NOMO-1 treated with DMSO at 0.1 percent for 48 hours (cell line): ENCODE results near the gene CNTNAP2.

Experiments used
- DNase-seq: peaks from one replicate; lab custom pipeline; 2025; ENCODE audit not compliant: unreplicated experiment; lab: John Stamatoyannopoulos, UW

The CNTNAP2 gene

GRCh38 chr7:148108381-148108780, 1991.8 kb downstream of the CNTNAP2 start:
- no peak for DNase-seq

GRCh38 chr7:148110097-148110868, 1993.7 kb downstream of the CNTNAP2 start:
- DNase-seq, result no peak

GRCh38 chr7:148114804-148115203, 1998.2 kb downstream of the CNTNAP2 start:
- DNase-seq, result no peak

- DNase-seq, result no peak
These were observed 1998.7 kb downstream of the CNTNAP2 start for GRCh38 chr7:148115308-148115707.

GRCh38 chr7:148116195-148116594, 1999.6 kb downstream of the CNTNAP2 start:
- DNase-seq, result peak; percentile 22

GRCh38 chr7:148116829-148117403, 2000.3 kb downstream of the CNTNAP2 start:
- DNase-seq, result no peak

GRCh38 chr7:148118371-148118770, 2001.8 kb downstream of the CNTNAP2 start:
- DNase-seq, result no peak

GRCh38 chr7:148121401-148121800, 2004.8 kb downstream of the CNTNAP2 start:
- no peak for DNase-seq

DNA sequence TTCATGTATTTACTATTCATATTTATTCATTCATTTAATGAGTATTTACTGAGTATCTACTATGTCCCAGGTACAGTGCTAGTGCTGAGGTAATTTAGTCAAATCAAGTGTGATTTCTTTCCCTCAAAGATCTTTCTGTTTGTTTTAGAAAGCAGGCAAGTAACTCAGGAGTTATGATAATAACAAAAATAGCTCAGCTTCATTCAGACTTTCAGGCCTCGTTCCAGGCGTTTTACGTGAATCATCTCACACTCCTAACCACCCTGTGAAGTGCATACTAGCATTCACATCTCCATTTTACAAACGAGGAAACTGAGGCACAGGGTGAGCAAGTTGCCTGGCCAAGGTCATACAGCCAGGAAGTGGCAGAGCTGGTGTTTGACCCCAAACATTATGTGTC, 2005.2 kb downstream of the CNTNAP2 start:
- no peak for DNase-seq

DNA sequence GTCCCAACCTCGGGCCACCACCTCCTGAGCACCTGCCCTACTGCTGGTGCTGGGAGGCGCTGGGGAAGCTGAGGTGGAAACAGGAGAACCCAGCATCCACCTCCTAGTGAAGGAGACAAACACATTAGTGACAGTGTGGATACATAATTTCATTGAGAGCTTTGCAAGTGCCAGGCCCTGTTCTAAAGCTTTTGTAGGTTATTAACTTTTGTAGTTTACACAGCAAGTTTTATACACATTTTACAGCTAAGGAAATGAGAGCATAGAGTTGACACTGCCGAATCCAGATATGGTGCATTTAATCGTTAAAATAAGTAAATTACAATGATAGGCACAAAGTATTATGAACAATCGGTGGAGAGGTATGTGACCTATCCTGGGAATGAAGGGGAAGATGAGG, 2007.9 kb downstream of the CNTNAP2 start:
- DNase-seq, result no peak

DNA sequence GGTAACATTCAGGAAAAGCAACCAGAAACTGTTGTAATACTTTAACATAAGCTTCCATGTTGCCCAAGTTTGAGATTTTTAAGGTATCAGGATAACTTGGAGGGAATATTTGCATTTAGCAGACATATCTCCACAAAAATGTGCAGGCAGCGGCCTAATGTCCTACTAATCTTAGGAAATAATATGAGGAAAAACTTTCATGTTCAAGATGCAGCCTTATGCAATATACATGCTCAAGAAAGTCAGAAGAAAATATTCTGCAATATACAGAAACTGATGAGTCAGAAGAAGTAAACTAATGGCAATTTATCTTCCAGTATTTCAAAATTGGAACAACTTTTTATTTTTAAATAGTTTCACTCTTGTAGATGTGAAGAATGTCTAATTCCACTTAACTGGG, 2010.8 kb downstream of the CNTNAP2 start:
- no peak for DNase-seq

GRCh38 chr7:148129023-148129422, 2012.4 kb downstream of the CNTNAP2 start:
- DNase-seq, result no peak

DNA sequence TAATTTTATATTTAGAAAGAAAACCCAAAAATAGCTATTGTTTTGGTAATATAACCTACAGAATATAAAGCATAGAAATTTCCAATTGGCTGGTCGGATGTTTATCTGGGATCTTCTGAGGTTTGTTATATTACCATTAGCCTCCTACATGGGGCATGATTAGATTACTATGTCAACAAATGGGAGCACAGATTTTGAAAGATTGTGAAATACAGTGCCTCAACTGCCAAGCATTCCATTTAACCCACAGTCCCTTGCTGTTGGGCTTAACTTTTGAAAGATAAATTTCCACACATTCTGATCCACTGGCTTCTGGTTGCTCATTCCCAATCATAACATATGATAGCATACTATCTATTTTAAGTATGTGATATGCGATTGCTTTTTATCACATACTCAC, 2018.5 kb downstream of the CNTNAP2 start:
- no peak for DNase-seq

- DNase-seq, result no peak
These were observed 2019.4 kb downstream of the CNTNAP2 start for GRCh38 chr7:148135997-148136396.

GRCh38 chr7:148142660-148143248, 2026.2 kb downstream of the CNTNAP2 start:
- DNase-seq, result peak; percentile 11

DNA sequence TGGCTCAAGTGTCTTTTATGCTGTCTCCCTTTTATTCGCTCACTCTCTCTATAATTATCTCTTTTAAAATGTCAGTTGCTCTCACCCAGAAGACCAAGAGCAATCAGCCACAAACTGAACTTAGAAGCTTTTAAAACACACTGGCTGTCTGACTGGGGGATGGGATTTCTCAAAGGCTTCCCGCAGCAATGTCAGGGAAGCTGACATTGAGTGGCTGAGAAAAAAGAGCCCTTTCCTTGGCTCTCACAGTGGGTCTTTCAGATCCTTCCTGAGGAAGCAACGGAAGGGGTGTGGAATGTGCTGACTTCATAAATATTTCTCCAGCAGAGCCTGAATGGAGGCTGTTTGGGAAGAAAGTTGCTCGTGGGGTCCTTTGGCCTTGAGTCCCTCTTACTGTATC, 2028.2 kb downstream of the CNTNAP2 start:
- DNase-seq, result no peak

GRCh38 chr7:148146346-148146745, 2029.7 kb downstream of the CNTNAP2 start:
- no peak for DNase-seq

DNA sequence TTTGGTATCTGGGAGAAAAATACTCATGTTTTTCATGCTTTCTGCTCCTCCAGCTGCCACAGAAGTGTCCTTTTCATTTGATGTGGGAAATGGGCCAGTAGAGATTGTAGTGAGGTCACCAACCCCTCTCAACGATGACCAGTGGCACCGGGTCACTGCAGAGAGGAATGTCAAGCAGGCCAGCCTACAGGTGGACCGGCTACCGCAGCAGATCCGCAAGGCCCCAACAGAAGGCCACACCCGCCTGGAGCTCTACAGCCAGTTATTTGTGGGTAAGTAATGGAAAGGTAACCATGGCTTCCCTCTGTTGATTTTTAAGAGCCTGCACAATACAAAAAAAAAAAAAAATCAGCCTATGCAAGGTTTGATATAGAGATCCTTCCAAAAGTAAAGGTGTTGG, 2030.8 kb downstream of the CNTNAP2 start:
- no peak for DNase-seq

DNA sequence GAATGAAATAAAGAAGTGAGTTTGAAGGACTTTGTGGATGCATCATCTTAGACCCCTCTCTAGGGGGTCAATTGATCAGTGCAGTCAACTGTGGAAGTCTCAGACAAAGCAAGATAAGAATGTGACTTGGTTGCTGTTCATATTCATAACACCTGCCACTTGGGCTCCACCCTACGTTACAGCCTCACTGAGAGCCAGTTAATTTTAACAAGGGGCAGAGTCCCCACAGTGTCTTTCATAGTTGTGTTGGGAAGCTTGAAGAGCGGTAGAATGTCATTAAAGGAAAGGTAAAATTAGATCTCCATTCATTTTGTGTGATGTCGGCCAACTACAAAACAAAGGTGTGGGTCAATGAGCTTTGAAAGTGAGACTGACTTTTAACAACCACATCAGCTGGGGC, 2031.9 kb downstream of the CNTNAP2 start:
- DNase-seq, result no peak

DNA sequence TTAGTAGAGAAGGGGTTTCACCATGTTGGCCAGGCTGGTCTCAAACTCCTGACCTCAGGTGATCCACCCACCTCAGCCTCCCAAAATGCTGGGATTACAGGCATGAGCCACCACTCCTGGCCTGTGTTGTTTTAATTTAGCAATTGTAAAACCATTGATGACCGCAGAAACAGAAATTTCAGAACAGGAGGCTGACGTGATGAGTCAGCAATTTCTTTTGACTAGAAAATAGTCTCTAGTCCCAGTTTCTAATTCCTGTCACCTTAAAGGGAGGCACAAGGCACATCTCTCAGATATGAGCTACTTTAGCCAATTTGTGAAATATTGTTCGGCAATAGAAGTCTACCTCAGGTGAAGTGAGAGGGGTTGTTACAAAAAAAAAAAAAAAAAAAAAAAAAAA, 2033.1 kb downstream of the CNTNAP2 start:
- DNase-seq, result no peak

DNA sequence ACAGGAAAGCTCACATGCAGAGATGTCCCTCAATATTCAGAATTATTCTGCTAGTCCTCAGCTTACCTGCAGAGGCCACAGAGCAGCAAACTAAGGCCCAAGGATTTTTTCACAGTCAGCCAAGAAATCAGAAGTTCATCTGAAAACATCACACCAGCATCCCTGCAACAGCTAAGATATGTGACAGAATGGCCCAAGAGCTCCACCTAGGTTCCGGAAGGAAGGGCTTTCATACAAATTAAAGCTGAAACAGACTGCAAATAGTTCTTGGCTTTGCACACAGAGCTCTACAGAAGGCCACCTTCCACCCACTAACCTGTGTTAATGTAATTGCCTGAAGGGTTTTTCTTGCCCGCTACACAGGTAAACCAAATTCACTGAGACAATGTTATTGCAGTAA, 2035.2 kb downstream of the CNTNAP2 start:
- DNase-seq, result no peak

GRCh38 chr7:148153616-148154284, 2037.1 kb downstream of the CNTNAP2 start:
- DNase-seq, result no peak
